Measurements from ENCODE around the gene MRPL43.

- no peak for TF ChIP-seq CTCF (IDR thresholded peaks at IDR 0.05)
- no peak for TF ChIP-seq ZFX (IDR thresholded peaks at IDR 0.05; ENCODE audit: borderline replicate concordance)
These were observed 21.5 kb downstream of the MRPL43 start for GRCh38 chr10:100965820-100966219.
